OCI-LY1 (cell line): ENCODE measurements around the gene KCNN3.

ENCODE experiments used
- H2AFZ ChIP-seq: fragments of 200-600 bp; sonication (generic), shearing (Covaris generic); 2 replicates; pipeline ENCODE4 v1.6.0; 2014; ENCODE audit warnings: antibody characterized with exemption, mild to moderate bottlenecking, low read length
- H3F3A ChIP-seq: fragments of 200-600 bp; sonication (generic), shearing (Covaris generic); 2 replicates; pipeline ENCODE4 v1.6.0; 2014; ENCODE audit warnings: mild to moderate bottlenecking, antibody characterized with exemption, low read length, moderate library complexity; ENCODE audit not compliant: insufficient read depth
- H3K27ac ChIP-seq: fragments of 200-600 bp; sonication (generic); 2 replicates; pipeline ENCODE4 v1.5.1; 2014; ENCODE audit warnings: low read length, mixed run types, mild to moderate bottlenecking, low read depth; ENCODE audit not compliant: poor library complexity, severe bottlenecking
- H3K27me3 ChIP-seq: fragments of 200-600 bp; sonication (generic); 2 replicates; pipeline ENCODE4 v1.6.0; 2014; ENCODE audit warnings: antibody characterized with exemption, mild to moderate bottlenecking, low read length, moderate library complexity; ENCODE audit not compliant: insufficient read depth
- H3K36me3 ChIP-seq: fragments of 200-600 bp; sonication (generic); 2 replicates; pipeline ENCODE4 v1.6.1; 2014; ENCODE audit warnings: mild to moderate bottlenecking, antibody characterized with exemption, low read length, moderate library complexity, mixed read lengths; ENCODE audit not compliant: insufficient read depth
- H3K4me1 ChIP-seq: fragments of 200-600 bp; sonication (generic); 2 replicates; pipeline ENCODE4 v1.5.1; 2014; ENCODE audit warnings: mild to moderate bottlenecking, low read length, moderate library complexity; ENCODE audit not compliant: insufficient read depth, severe bottlenecking
- H3K4me2 ChIP-seq: fragments of 200-600 bp; sonication (generic), shearing (Covaris generic); 2 replicates; pipeline ENCODE4 v1.6.1; 2014; ENCODE audit warnings: low read length
- H3K4me3 ChIP-seq: fragments of 200-600 bp; sonication (generic); 2 replicates; pipeline ENCODE4 v1.5.1; 2014; ENCODE audit warnings: low read length, low read depth, mild to moderate bottlenecking, mixed read lengths; ENCODE audit not compliant: poor library complexity, severe bottlenecking
- H3K79me2 ChIP-seq: fragments of 200-600 bp; shearing (Covaris generic); 2 replicates; pipeline ENCODE4 v1.6.1; 2016; ENCODE audit warnings: mixed run types, low read length, mixed read lengths; ENCODE audit not compliant: insufficient read depth
- H3K9ac ChIP-seq: fragments of 200-600 bp; sonication (generic), shearing (Covaris generic); 2 replicates; pipeline ENCODE4 v1.6.1; 2014; ENCODE audit warnings: mild to moderate bottlenecking, low read length, mixed read lengths
- H3K9me2 ChIP-seq: fragments of 200-600 bp; sonication (generic), shearing (Covaris generic); 2 replicates; pipeline ENCODE4 v1.6.1; 2014; ENCODE audit warnings: low read depth, mild to moderate bottlenecking, low read length, mixed read lengths
- H3K9me3 ChIP-seq: fragments of 200-600 bp; shearing (Covaris generic); 2 replicates; pipeline ENCODE4 v1.6.1; 2014; ENCODE audit warnings: low read length, mixed read lengths
- H4K20me1 ChIP-seq: fragments of 200-600 bp; sonication (generic), shearing (Covaris generic); 2 replicates; pipeline ENCODE4 v1.6.0; 2016; ENCODE audit warnings: mild to moderate bottlenecking, low read length; ENCODE audit not compliant: insufficient read depth
- EZH2 ChIP-seq: fragments of 200-600 bp; sonication (generic), shearing (Covaris generic); IDR thresholded peaks from 2 replicates; pipeline ENCODE4 v1.8.0; 2017; ENCODE audit warnings: borderline replicate concordance, mixed run types, mild to moderate bottlenecking, antibody characterized with exemption, low read length, moderate library complexity, mixed read lengths
- TF ChIP-seq, protein P1 (sequence below): fragments of 200-600 bp; sonication (generic), shearing (Covaris generic); IDR thresholded peaks from 2 replicates; pipeline ENCODE4 v1.5.1; 2017; ENCODE audit warnings: mild to moderate bottlenecking, antibody characterized with exemption, low read length, moderate library complexity, mixed read lengths

KCNN3 gene

GRCh38 chr1:154884869-154885701 lies 15.0 kb upstream of the KCNN3 start:
- H3K9ac ChIP-seq: no peak overlapping the region
- no peaks in the 10 kb centered on the region for H3K9me3 ChIP-seq
- H3F3A ChIP-seq: no peaks in the 10 kb centered on the region
- H4K20me1 ChIP-seq: no peaks in the 10 kb centered on the region
- H3K4me2 ChIP-seq: no peak overlapping the region
- H2AFZ ChIP-seq: no peak overlapping the region
- H3K9me2 ChIP-seq: no peaks in the 10 kb centered on the region
- no peaks in the 10 kb centered on the region for H3K4me1 ChIP-seq
- H3K27ac ChIP-seq: no peak overlapping the region
- H3K4me3 ChIP-seq: no peak overlapping the region
- H3K79me2 ChIP-seq: no peaks in the 10 kb centered on the region
- no peaks in the 10 kb centered on the region for H3K36me3 ChIP-seq
- TF ChIP-seq EZH2: no peak
- TF ChIP-seq, protein P1, sequence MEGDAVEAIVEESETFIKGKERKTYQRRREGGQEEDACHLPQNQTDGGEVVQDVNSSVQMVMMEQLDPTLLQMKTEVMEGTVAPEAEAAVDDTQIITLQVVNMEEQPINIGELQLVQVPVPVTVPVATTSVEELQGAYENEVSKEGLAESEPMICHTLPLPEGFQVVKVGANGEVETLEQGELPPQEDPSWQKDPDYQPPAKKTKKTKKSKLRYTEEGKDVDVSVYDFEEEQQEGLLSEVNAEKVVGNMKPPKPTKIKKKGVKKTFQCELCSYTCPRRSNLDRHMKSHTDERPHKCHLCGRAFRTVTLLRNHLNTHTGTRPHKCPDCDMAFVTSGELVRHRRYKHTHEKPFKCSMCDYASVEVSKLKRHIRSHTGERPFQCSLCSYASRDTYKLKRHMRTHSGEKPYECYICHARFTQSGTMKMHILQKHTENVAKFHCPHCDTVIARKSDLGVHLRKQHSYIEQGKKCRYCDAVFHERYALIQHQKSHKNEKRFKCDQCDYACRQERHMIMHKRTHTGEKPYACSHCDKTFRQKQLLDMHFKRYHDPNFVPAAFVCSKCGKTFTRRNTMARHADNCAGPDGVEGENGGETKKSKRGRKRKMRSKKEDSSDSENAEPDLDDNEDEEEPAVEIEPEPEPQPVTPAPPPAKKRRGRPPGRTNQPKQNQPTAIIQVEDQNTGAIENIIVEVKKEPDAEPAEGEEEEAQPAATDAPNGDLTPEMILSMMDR: no peak
- 0 out of 2 replicates have a peak, but pooled peaks cover 5% of the 10 kb centered on the region for H3K27me3 ChIP-seq

GRCh38 chr1:154883919-154884868 lies 14.1 kb upstream of the KCNN3 start:
- Histone ChIP-seq H3K27ac (no peak overlapping the region), H2AFZ (no peak overlapping the region), H3K9ac (no peak overlapping the region), H3K9me2 (no peaks in the 10 kb centered on the region), H3F3A (no peaks in the 10 kb centered on the region), H4K20me1 (no peaks in the 10 kb centered on the region), H3K4me1 (no peaks in the 10 kb centered on the region), H3K4me3 (no peak overlapping the region), H3K36me3 (no peaks in the 10 kb centered on the region), H3K9me3 (no peaks in the 10 kb centered on the region), H3K79me2 (no peaks in the 10 kb centered on the region), H3K4me2 (no peak overlapping the region), H3K27me3 (0 out of 2 replicates have a peak, but pooled peaks cover 5% of the 10 kb centered on the region)
- TF ChIP-seq EZH2: no peak
- TF ChIP-seq, protein P1: no peak

- Histone ChIP-seq H3K9ac (no peak overlapping the region), H3K79me2 (no peaks in the 10 kb centered on the region), H3F3A (no peaks in the 10 kb centered on the region), H3K9me2 (no peaks in the 10 kb centered on the region), H2AFZ (no peak overlapping the region), H4K20me1 (no peaks in the 10 kb centered on the region), H3K9me3 (no peaks in the 10 kb centered on the region), H3K27me3 (0 out of 2 replicates have a peak, but pooled peaks cover 2% of the 10 kb centered on the region), H3K36me3 (no peaks in the 10 kb centered on the region), H3K4me2 (no peak overlapping the region), H3K4me3 (no peak overlapping the region), H3K4me1 (no peaks in the 10 kb centered on the region), H3K27ac (no peak overlapping the region)
- TF ChIP-seq, protein P1: no peak
- no peak for TF ChIP-seq EZH2
These were observed 11.9 kb upstream of the KCNN3 start for GRCh38 chr1:154881820-154882535.
